Measurements from ENCODE around the gene ANKRD31. TPM values are rescaled to one million over a fixed set of nuclear protein-coding genes. Genes with fewer than 3 reads are reported as not detected.
"Not testable (repeated sequence)": the region's sequence is repeated elsewhere in the genome, so short reads cannot be mapped to it uniquely, and the experiment has no call there.

ANKRD31 gene
- total RNA-seq, 1 donor from 2014 or later, result 0.13 TPM

GRCh38 chr5:75081510-75081909, 155.2 kb downstream of the ANKRD31 start:
- Mint-ChIP-seq H3K36me3 (ENCODE audit: unreplicated experiment) (no peaks in the 10 kb centered on the region), H3K27me3 (ENCODE audit: unreplicated experiment) (no peaks in the 10 kb centered on the region), H3K4me1 (ENCODE audit: unreplicated experiment) (no peaks in the 10 kb centered on the region), H3K9me3 (ENCODE audit: unreplicated experiment) (no peaks in the 10 kb centered on the region), H3K27ac (ENCODE audit: unreplicated experiment) (no peak overlapping the region), H3K4me3 (ENCODE audit: unreplicated experiment) (no peak overlapping the region)
- no peak for DNase-seq (ENCODE audit: extremely low spot score, unreplicated experiment)
- TF ChIP-seq, protein P1, sequence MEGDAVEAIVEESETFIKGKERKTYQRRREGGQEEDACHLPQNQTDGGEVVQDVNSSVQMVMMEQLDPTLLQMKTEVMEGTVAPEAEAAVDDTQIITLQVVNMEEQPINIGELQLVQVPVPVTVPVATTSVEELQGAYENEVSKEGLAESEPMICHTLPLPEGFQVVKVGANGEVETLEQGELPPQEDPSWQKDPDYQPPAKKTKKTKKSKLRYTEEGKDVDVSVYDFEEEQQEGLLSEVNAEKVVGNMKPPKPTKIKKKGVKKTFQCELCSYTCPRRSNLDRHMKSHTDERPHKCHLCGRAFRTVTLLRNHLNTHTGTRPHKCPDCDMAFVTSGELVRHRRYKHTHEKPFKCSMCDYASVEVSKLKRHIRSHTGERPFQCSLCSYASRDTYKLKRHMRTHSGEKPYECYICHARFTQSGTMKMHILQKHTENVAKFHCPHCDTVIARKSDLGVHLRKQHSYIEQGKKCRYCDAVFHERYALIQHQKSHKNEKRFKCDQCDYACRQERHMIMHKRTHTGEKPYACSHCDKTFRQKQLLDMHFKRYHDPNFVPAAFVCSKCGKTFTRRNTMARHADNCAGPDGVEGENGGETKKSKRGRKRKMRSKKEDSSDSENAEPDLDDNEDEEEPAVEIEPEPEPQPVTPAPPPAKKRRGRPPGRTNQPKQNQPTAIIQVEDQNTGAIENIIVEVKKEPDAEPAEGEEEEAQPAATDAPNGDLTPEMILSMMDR (IDR thresholded peaks at IDR 0.05), result no peak

GRCh38 chr5:75079346-75079745, 157.3 kb downstream of the ANKRD31 start:
- not testable (repeated sequence) for H3K4me1 Mint-ChIP-seq (ENCODE audit: unreplicated experiment); H3K4me3 Mint-ChIP-seq (ENCODE audit: unreplicated experiment); H3K36me3 Mint-ChIP-seq (ENCODE audit: unreplicated experiment); DNase-seq (ENCODE audit: extremely low spot score, unreplicated experiment); H3K9me3 Mint-ChIP-seq (ENCODE audit: unreplicated experiment); H3K27ac Mint-ChIP-seq (ENCODE audit: unreplicated experiment); H3K27me3 Mint-ChIP-seq (ENCODE audit: unreplicated experiment)

GRCh38 chr5:75078027-75078426, 158.7 kb downstream of the ANKRD31 start:
- no peak overlapping the region for H3K4me3 Mint-ChIP-seq (ENCODE audit: unreplicated experiment)
- no peak overlapping the region for H3K27ac Mint-ChIP-seq (ENCODE audit: unreplicated experiment)
- H3K36me3 Mint-ChIP-seq (ENCODE audit: unreplicated experiment), result no peaks in the 10 kb centered on the region
- peaks cover 3% of the 10 kb centered on the region for H3K27me3 Mint-ChIP-seq (ENCODE audit: unreplicated experiment)
- TF ChIP-seq, protein P1 (IDR thresholded peaks at IDR 0.05), result no peak
- no peak for DNase-seq (ENCODE audit: extremely low spot score, unreplicated experiment)
- no peaks in the 10 kb centered on the region for H3K9me3 Mint-ChIP-seq (ENCODE audit: unreplicated experiment)
- no peaks in the 10 kb centered on the region for H3K4me1 Mint-ChIP-seq (ENCODE audit: unreplicated experiment)

DNA sequence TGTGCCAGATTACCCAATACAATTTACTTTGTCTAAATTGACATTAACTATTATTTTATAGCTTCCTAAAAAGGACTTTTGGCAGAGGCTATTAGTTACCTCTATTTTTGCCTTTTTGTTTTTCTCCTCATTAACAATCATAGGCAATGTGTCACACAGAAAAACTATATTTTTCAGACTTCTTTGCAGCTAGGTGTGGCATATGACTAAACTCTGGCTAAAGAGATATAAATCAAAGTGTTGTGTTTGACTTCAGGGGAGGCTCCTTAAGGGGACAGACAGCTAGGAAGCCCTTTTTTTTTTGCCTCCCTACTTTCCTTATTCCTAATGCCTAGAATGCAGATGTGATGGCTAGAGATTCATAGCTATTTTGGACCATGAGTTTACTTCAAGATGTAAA, 164.6 kb downstream of the ANKRD31 start:
- peaks cover 3% of the 10 kb centered on the region for H3K27me3 Mint-ChIP-seq (ENCODE audit: unreplicated experiment)
- H3K36me3 Mint-ChIP-seq (ENCODE audit: unreplicated experiment), result no peaks in the 10 kb centered on the region
- H3K4me1 Mint-ChIP-seq (ENCODE audit: unreplicated experiment), result no peaks in the 10 kb centered on the region
- H3K27ac Mint-ChIP-seq (ENCODE audit: unreplicated experiment), result no peak overlapping the region
- H3K4me3 Mint-ChIP-seq (ENCODE audit: unreplicated experiment), result no peak overlapping the region
- DNase-seq (ENCODE audit: extremely low spot score, unreplicated experiment), result no peak
- no peaks in the 10 kb centered on the region for H3K9me3 Mint-ChIP-seq (ENCODE audit: unreplicated experiment)
- TF ChIP-seq, protein P1 (IDR thresholded peaks at IDR 0.05), result no peak

- no peak overlapping the region for H3K27ac Mint-ChIP-seq (ENCODE audit: unreplicated experiment)
- no peaks in the 10 kb centered on the region for H3K9me3 Mint-ChIP-seq (ENCODE audit: unreplicated experiment)
- no peaks in the 10 kb centered on the region for H3K4me1 Mint-ChIP-seq (ENCODE audit: unreplicated experiment)
- peaks cover 3% of the 10 kb centered on the region for H3K27me3 Mint-ChIP-seq (ENCODE audit: unreplicated experiment)
- DNase-seq (ENCODE audit: extremely low spot score, unreplicated experiment), result no peak
- TF ChIP-seq, protein P1 (IDR thresholded peaks at IDR 0.05), result no peak
- no peaks in the 10 kb centered on the region for H3K36me3 Mint-ChIP-seq (ENCODE audit: unreplicated experiment)
- H3K4me3 Mint-ChIP-seq (ENCODE audit: unreplicated experiment), result no peak overlapping the region
Observed at GRCh38 chr5:75071100-75071499, 165.6 kb downstream of the ANKRD31 start.

DNA sequence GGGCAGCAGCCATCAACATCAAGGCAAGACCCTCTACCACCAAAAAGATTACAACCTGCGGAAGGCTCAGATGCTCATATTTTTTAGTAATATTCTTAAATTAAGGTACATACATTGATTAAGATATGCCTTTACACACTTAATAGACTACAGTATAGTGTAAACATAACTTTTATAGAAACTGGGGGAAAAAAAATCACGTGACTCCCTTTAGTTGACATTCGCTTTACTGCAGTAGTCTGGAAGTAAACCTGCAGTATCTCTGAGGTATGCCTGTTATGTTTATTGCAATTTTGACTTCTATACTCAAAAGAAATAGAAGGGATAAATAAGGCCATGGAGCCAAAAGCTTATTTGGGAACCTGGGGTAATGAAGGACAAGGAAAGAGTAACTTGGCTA, 169.2 kb downstream of the ANKRD31 start:
- H3K27me3 Mint-ChIP-seq (ENCODE audit: unreplicated experiment), result no peaks in the 10 kb centered on the region
- TF ChIP-seq, protein P1 (IDR thresholded peaks at IDR 0.05), result no peak
- no peak overlapping the region for H3K4me3 Mint-ChIP-seq (ENCODE audit: unreplicated experiment)
- H3K9me3 Mint-ChIP-seq (ENCODE audit: unreplicated experiment), result no peaks in the 10 kb centered on the region
- no peak for DNase-seq (ENCODE audit: extremely low spot score, unreplicated experiment)
- H3K4me1 Mint-ChIP-seq (ENCODE audit: unreplicated experiment), result no peaks in the 10 kb centered on the region
- no peak overlapping the region for H3K27ac Mint-ChIP-seq (ENCODE audit: unreplicated experiment)
- H3K36me3 Mint-ChIP-seq (ENCODE audit: unreplicated experiment), result no peaks in the 10 kb centered on the region
